Mucosa of descending colon (tissue), 3 donors: ENCODE results near the gene FUT8. TPM values are rescaled to one million over a fixed set of nuclear protein-coding genes. Genes with fewer than 3 reads are reported as not detected.

ENCODE experiments used
- ATAC-seq: fragments of 200-7000 bp; cut with Tn5 transposase; one replicate; pipeline ENCODE4 v1.9.1; 2020; ENCODE audit warnings: mild to moderate bottlenecking, moderate library complexity
- DNase-seq, 3 donors: peaks; one replicate each; pipeline ENCODE4 v3.0.0-alpha.2; 2020
- H3K36me3 ChIP-seq: fragments of 200-600 bp; one replicate; pipeline ENCODE4 v1.8.0; 2021; ENCODE audit warnings: low read depth, mild to moderate bottlenecking
- H3K4me1 ChIP-seq: fragments of 200-600 bp; one replicate; pipeline ENCODE4 v1.8.0; 2021; ENCODE audit warnings: low read depth, mild to moderate bottlenecking
- H3K4me3 ChIP-seq: fragments of 200-600 bp; one replicate; pipeline ENCODE4 v1.8.0; 2021; ENCODE audit warnings: mild to moderate bottlenecking
- H3K9me3 ChIP-seq: fragments of 200-600 bp; one replicate; pipeline ENCODE4 v1.8.0; 2021; ENCODE audit warnings: mild to moderate bottlenecking
- intact Hi-C, 2 donors: fragments of 100-400 bp; cut with DNase I in 1 of 2; cut with micrococcal nuclease in 1 of 2; formaldehyde crosslinking; loops; one replicate each; pipeline versions ENCODE4 v1.11.0 to v1.11.1; 2022; cut with DNase I, micrococcal nuclease
- total RNA-seq, 3 donors: library from RNA; stranded (reverse); fragmentation: NEBNext Ultra II Directional in 2 of 3; extraction: Animal tissue kit (Norgen Biotek cat#: 25700) in 2 of 3; gene quantifications; one replicate each; pipeline versions ENCODE4 v1.2.1 to v1.2.4, GENCODE V29; 2021 to 2023
- TF ChIP-seq, protein P1 (sequence below): fragments of 200-600 bp; IDR thresholded peaks from one replicate; pipeline ENCODE4 v1.8.0; 2022; ENCODE audit warnings: antibody characterized with exemption, mild to moderate bottlenecking
- donor health status: DM: no; HTN: no; CAD: no; lungs with moderate emphysema.
- donor health status: DM: no; HTN: no; CAD: no.
- donor health status: DM: no; HTN: yes; CAD: no.

The FUT8 gene
- total RNA-seq, 3 donors from 2014 or later: 24.7 to 38.1 (median 32.2) TPM

DNA sequence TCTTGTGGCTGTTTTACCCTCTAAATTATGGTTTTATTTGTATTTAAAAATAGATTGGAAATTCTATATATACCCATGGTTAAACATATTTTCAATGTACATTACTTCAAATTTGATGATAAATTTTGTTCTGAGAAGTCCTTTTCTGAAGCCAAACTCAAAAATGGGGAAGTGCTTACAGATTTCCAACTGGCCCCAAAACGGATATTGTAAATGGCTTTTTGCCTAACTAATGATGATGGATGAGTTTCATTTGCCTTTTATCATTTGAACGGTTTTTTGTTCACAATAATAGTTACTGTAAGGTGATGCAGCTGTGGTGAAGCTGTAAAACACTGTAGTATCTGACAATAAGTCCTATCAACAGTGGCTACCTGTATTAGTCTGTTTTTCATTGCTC is 136.9 kb downstream of the FUT8 start:
- no peaks in the 10 kb centered on the region for H3K9me3 ChIP-seq
- H3K4me3 ChIP-seq: no peak overlapping the region
- H3K4me1 ChIP-seq: no peaks in the 10 kb centered on the region
- TF ChIP-seq, protein P1, sequence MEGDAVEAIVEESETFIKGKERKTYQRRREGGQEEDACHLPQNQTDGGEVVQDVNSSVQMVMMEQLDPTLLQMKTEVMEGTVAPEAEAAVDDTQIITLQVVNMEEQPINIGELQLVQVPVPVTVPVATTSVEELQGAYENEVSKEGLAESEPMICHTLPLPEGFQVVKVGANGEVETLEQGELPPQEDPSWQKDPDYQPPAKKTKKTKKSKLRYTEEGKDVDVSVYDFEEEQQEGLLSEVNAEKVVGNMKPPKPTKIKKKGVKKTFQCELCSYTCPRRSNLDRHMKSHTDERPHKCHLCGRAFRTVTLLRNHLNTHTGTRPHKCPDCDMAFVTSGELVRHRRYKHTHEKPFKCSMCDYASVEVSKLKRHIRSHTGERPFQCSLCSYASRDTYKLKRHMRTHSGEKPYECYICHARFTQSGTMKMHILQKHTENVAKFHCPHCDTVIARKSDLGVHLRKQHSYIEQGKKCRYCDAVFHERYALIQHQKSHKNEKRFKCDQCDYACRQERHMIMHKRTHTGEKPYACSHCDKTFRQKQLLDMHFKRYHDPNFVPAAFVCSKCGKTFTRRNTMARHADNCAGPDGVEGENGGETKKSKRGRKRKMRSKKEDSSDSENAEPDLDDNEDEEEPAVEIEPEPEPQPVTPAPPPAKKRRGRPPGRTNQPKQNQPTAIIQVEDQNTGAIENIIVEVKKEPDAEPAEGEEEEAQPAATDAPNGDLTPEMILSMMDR: no peak
- H3K36me3 ChIP-seq: no peaks in the 10 kb centered on the region
- intact Hi-C loops: no loop called here
- DNase-seq: no peak
- no peak for ATAC-seq

DNA sequence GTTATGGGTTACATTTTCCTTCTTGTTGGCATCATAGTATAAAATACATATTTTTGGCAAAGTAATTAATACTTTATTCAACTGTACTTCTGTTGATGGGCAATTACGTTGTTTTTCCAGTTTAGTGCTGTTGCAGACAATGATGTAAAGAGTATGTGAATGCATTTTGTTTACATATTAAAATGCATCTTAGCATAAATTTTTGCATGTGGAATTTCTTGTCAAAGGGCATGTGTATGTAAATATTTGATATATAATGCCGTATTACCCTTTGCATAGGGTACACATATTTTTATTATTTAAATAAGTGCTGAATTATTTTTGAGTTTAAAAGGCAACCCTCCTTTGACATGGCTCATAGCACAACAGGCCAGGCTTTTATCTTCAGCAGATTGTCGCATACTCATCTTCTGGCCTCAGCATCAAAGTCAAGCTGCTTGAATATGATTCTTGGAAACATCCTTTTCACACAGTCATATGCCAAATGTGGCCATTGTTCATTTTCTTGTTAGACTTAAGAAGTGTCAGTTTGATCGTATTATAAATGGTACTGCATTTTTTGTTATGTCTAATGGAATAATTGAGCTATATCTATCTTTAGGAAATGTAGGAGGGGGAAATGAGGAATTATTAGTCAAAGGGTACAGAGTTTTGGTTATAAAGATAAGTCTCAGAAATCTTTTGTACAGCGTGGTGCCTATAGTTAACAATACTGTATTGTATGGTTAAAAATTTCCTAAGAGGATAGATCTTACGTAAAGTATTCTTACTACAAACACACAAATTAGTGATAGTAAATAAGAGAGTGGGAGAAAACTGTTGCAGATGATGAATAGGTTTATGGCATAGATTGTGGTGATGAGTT is 138.5 kb downstream of the FUT8 start:
- no peak for DNase-seq
- Histone ChIP-seq H3K4me1 (peaks cover 5% of the 10 kb centered on the region), H3K4me3 (no peak overlapping the region), H3K36me3 (no peaks in the 10 kb centered on the region), H3K9me3 (no peaks in the 10 kb centered on the region)
- ATAC-seq: no peak
- TF ChIP-seq, protein P1: no peak
- intact Hi-C loops: no loop called here

DNA sequence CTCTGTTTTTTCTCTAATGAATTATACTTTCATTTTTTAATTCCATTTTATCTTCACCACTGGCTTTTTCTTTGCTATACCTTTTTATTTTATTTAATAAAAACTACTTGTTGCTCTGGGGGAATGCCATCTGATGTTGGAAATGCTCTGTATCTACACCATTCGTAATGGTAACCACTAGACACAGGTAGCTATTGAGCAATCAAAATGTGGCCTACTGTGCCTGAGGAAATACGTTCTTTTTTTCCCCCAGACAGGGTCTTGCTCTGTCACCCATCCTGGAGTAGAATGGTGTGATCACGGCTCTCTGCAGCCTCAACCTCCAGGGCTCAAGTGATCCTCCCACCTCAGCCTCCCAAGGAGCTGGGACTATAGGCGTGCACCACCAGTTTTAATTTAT is 140.2 kb downstream of the FUT8 start:
- Histone ChIP-seq H3K36me3 (no peaks in the 10 kb centered on the region), H3K9me3 (no peaks in the 10 kb centered on the region), H3K4me3 (no peak overlapping the region), H3K4me1 (peaks cover 5% of the 10 kb centered on the region)
- TF ChIP-seq, protein P1: no peak
- DNase-seq: no peak
- ATAC-seq: no peak
- intact Hi-C loops: no loop called here

DNA sequence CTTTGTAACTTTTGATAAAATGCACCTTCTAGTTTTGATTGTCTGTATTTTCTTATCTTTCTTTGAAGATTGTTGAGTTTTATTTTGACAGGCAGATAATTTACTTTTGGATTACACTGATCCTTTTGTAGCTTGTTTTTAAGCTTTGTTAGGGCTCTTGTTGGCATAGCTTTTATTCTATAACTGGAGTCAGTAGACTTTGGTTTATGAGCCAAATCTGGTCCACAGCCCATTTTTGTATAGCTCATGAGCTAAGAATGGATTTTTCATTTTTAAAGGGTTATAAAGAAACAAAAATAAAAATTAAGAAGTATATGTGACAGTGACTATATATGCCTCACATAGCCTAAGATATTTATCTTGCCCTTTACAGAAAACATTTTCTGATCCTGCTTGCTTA is 142.3 kb downstream of the FUT8 start:
- Histone ChIP-seq H3K9me3 (no peaks in the 10 kb centered on the region), H3K4me1 (peaks cover 5% of the 10 kb centered on the region), H3K4me3 (no peak overlapping the region), H3K36me3 (no peaks in the 10 kb centered on the region)
- TF ChIP-seq, protein P1: no peak
- intact Hi-C loops: no loop called here
- peak in 1 of 3 donors; percentile 10 for DNase-seq
- no peak for ATAC-seq

DNA sequence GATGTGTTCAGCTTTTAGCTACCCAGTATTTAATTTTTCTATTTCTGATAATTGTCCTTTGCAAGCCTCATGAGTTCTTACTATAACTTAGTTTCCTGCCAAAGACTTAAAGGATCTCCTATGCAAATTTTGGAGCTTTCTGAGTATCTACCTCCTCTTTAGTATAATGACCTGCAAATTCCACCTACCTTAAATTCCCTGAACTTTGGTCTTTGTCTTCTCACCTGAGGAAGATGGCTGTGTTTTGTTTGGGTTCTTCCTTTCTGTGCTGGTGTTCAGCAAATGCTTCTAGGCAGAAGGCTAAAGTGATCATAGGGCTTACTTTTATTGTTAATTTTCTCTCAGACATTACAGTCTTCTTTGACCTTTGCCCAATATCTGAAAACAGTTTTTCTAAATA is 142.8 kb downstream of the FUT8 start:
- no peaks in the 10 kb centered on the region for H3K9me3 ChIP-seq
- peaks cover 5% of the 10 kb centered on the region for H3K4me1 ChIP-seq
- TF ChIP-seq, protein P1: no peak
- H3K4me3 ChIP-seq: no peak overlapping the region
- no peaks in the 10 kb centered on the region for H3K36me3 ChIP-seq
- intact Hi-C loops: no loop called here
- DNase-seq (no peak), ATAC-seq (no peak)
